Activated T-helper 1 cell treated with anti-CD3 and anti-CD28 coated beads, Interleukin-2, amount 50 U/mL, for 16 hours (primary cell): ENCODE measurements around the gene HDAC10.

Experiments used
- DNase-seq, 2 donors: peaks; one replicate each; pipeline ENCODE4 v3.0.0-alpha.2; 2020; ENCODE audit warnings: low read depth in 1 of 2, low spot score in 1 of 2

HDAC10 gene

GRCh38 chr22:50242406-50242949 is 8.6 kb downstream of the HDAC10 start:
- no peak for DNase-seq

- no peak for DNase-seq
Measured at GRCh38 chr22:50238755-50239154, 12.3 kb downstream of the HDAC10 start.

GRCh38 chr22:50236731-50237409 is 14.2 kb downstream of the HDAC10 start:
- no peak for DNase-seq

- no peak for DNase-seq
Measured at GRCh38 chr22:50233223-50233622, 17.8 kb downstream of the HDAC10 start.

DNA sequence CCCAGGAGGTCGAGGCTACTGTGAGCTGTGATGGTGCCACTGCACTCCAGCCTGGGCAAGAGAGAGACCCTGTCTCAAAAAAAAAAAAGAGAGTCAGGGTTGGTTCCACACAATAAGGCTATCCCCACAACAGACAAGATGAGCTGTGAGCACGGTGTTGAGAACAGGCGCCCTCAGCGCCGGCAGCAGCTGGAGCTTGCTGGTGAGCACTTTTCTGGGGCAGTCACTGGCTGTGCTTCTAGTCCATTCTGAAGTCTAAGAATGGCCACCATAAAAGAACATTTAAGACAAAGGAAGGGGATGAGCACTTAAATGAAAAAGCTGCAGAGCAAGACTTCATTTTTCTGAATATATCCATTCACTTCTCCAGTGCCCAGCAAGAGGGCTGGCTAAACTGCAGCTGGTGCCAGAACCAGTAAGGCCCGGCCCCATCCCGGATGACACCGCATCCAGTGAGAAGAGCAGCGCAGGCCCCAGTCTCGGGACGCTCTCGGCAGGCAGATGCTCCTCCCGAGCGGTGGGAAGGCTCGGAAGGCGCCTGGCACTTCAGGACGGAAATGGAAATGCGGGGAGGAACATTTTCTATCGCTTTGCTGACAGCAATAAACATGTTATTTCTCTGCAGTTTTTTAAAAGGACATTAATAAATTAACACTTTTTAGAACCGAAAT is 18.4 kb downstream of the HDAC10 start:
- no peak for DNase-seq

- DNase-seq = no peak
Measured at GRCh38 chr22:50229370-50229769, 21.7 kb downstream of the HDAC10 start.

DNA sequence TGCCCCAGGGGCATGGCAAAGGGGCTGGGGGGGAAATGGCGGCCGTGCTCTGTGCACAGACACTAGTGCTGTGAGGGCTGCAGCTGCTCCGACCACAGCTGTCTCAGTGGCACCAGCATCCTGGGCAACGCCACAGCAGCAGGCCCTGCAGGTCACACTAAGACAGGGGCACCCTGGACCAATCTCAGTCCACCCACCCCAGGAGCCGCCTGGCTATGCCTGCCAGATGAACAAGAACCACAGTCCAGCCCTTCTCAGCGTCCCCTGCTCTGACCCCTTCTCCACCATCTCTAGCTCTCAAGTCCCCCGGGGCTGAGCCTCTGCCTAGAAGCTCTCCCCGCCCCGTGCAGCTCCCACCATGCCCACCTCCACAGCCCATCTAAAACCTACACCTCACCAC is 22.7 kb downstream of the HDAC10 start:
- DNase-seq = no peak

DNA sequence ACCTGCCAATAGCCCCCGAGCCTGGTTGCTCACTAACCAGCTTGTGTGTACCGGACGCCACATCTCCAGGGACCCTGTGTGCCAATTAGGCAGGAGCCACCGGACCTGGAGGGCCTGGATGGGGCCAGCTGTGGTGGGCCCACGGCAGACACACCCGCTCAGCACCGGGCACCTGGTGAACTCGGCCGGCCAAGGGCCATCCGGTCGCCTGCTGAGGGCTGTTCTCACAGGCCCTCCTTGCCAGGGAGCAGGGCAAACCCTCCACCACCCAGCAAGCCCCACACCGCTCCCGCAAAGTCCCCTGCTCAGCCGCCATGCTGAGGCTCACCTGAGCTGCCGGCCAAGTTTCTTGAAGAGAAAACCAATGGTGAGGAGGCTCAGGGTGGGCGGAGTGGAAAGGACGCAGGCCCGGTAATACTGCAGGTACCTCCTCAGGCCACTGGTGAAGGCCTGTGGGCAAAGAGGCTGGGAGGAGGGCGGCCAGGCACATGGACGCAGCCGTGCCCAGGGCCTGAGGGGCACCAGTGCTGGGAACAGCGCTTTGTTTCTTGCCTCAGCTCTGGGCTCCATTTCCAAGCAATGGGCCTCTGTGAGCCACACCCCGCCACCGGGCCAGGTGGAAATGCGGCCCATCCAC is 23.4 kb downstream of the HDAC10 start:
- no peak for DNase-seq

- DNase-seq = no peak
Measured at GRCh38 chr22:50226875-50227165, 24.2 kb downstream of the HDAC10 start.

DNA sequence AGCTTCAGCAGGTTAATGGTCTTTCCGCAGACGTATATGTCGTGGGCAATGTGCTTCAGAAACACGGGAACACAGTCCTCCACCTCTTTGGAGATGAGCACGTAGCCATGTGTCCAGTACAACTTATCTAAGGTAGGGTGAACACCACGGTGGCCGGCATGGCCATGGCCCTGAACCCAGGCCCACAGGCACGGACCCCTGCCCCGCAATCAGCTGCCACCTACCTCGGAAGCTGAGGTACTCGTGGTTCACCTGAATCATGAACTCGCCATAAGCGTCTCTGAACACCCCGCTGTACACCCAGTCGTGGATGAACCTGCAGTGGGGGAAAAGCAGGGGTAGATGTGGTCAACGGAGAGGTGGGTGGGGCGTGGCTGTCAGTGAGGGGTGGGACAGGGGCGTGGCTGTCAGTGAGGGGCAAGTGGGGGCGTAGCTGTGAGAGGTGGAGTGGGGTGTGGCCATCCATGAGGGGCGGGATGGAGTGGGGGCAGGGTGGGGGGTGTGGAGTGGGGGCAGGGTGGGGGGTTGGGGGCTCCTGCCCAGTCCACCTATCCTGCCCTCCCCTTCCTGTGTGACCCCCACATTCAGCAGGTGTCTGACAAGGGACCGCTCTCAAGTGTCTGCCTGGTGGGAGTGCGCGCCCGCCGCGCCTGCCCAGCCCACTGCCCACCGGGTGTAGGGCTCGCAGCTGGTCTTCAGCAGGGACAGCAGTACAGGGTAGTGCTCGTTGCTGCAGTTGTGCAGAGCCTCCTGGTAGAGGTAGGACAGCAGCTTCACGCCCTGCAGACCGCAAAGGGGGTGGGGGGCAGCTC is 24.8 kb downstream of the HDAC10 start:
- DNase-seq = no peak

GRCh38 chr22:50225200-50225969 is 25.7 kb downstream of the HDAC10 start:
- DNase-seq = no peak

DNA sequence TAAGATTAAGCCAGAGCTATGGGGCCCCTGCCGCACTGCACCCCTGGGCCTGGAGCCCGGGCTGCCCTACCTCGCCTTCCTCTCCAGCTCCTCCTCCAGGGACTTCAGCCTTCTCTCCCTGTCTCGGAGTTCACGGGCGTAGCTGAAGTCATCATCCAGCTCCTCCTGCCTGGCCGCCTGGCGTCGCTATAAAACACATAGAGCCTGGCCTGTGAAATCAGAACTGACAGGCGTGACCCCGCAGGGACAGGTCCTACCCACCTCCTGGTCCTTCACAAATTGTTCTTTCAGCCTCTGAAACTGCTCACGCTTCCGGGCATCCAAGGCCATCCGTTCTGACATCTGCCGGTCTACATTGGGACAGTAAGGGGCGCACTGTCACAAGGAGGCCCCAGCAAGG is 27.0 kb downstream of the HDAC10 start:
- DNase-seq = no peak

GRCh38 chr22:50222508-50222907 is 28.6 kb downstream of the HDAC10 start:
- no peak for DNase-seq

GRCh38 chr22:50221410-50222300 is 29.4 kb downstream of the HDAC10 start:
- no peak for DNase-seq

- no peak for DNase-seq
Measured at GRCh38 chr22:50220603-50221409, 30.3 kb downstream of the HDAC10 start.

- DNase-seq = no peak
Measured at GRCh38 chr22:50219800-50220602, 31.1 kb downstream of the HDAC10 start.

- DNase-seq = no peak
Measured at GRCh38 chr22:50218996-50219727, 31.9 kb downstream of the HDAC10 start.
